Retina (tissue), 1 donor: ENCODE results near the gene PLAAT2.
"Not testable (repeated sequence)": the region's sequence is repeated elsewhere in the genome, so short reads cannot be mapped to it uniquely, and the experiment has no call there.

Experiments used
- DNase-seq: peaks from one replicate; pipeline ENCODE4 v3.0.0-alpha.2; 2016

The PLAAT2 gene

GRCh38 chr11:63563201-63564055 lies at the start of gene PLAAT2:
TSS of gene PLAAT2 (minus strand) at chr11:63563379. CDS start at chr11:63563324, 55 bp downstream.
- DNase-seq, result no peak

GRCh38 chr11:63612181-63612580 lies 49.0 kb upstream of the PLAAT2 start:
- DNase-seq, result no peak

GRCh38 chr11:63611395-63611747 lies 48.2 kb upstream of the PLAAT2 start:
- DNase-seq, result no peak

GRCh38 chr11:63610604-63611394 lies 47.6 kb upstream of the PLAAT2 start:
- no peak for DNase-seq

GRCh38 chr11:63609971-63610580 lies 46.9 kb upstream of the PLAAT2 start:
- DNase-seq, result no peak

- DNase-seq, result no peak
Measured at GRCh38 chr11:63609536-63609935, 46.4 kb upstream of the PLAAT2 start.

GRCh38 chr11:63608353-63609345 lies 45.5 kb upstream of the PLAAT2 start:
- DNase-seq, result no peak

- peak; percentile 29 for DNase-seq
Measured at GRCh38 chr11:63603180-63603518, 40.0 kb upstream of the PLAAT2 start.

GRCh38 chr11:63602290-63603179 lies 39.4 kb upstream of the PLAAT2 start:
- not testable (repeated sequence) for DNase-seq

GRCh38 chr11:63599211-63600122 lies 36.3 kb upstream of the PLAAT2 start:
- no peak for DNase-seq

GRCh38 chr11:63598556-63598955 lies 35.4 kb upstream of the PLAAT2 start:
- no peak for DNase-seq

- DNase-seq, result no peak
Measured at GRCh38 chr11:63595296-63595695, 32.1 kb upstream of the PLAAT2 start.

- DNase-seq, result no peak
Measured at GRCh38 chr11:63592975-63593395, 29.8 kb upstream of the PLAAT2 start.

- no peak for DNase-seq
Measured at GRCh38 chr11:63590024-63590788, 27.0 kb upstream of the PLAAT2 start.

- DNase-seq, result no peak
Measured at GRCh38 chr11:63589000-63589399, 25.8 kb upstream of the PLAAT2 start.

- DNase-seq, result no peak
Measured at GRCh38 chr11:63586451-63587166, 23.4 kb upstream of the PLAAT2 start.

GRCh38 chr11:63583357-63583677 lies 20.1 kb upstream of the PLAAT2 start:
- DNase-seq, result no peak

GRCh38 chr11:63581224-63581623 lies 18.0 kb upstream of the PLAAT2 start:
- DNase-seq, result not testable (repeated sequence)

GRCh38 chr11:63578882-63579281 lies 15.7 kb upstream of the PLAAT2 start:
- DNase-seq, result not testable (repeated sequence)
